B cell (primary cell): ENCODE data around the gene GCN1.

Experiments
- CTCF ChIP-seq: fragments of 200-600 bp; IDR thresholded peaks from one replicate; pipeline ENCODE4 v1.8.0; 2022; ENCODE audit warnings: antibody characterized with exemption, mild to moderate bottlenecking
- EZH2 ChIP-seq: IDR thresholded peaks from 2 replicates; pipeline ENCODE4 v1.6.1; 2012; ENCODE audit warnings: borderline replicate concordance, low read depth, mild to moderate bottlenecking, moderate library complexity, low read length; ENCODE audit not compliant: insufficient read depth, poor library complexity, severe bottlenecking

- no peak for TF ChIP-seq CTCF
- TF ChIP-seq EZH2 = no peak
These were observed 43.7 kb upstream of the GCN1 start for GRCh38 chr12:120238217-120238616.
